Measurements from ENCODE around the gene CFTR.

- TF ChIP-seq ZNF530 (tag by site-specific recombination; IDR thresholded peaks at IDR 0.05; ENCODE audit: low read depth) (no peak), TCF7L2 (IDR thresholded peaks at IDR 0.05; ENCODE audit: borderline replicate concordance, low read depth, low read length) (no peak), CTCF (tag by site-specific recombination; IDR thresholded peaks at IDR 0.05) (no peak), ZNF639 (tag by site-specific recombination; IDR thresholded peaks at IDR 0.05) (no peak), ZNF654 (tag by site-specific recombination; IDR thresholded peaks at IDR 0.05; ENCODE audit: low read depth) (no peak), YY1 (tag by site-specific recombination; IDR thresholded peaks at IDR 0.05) (no peak), ZNF792 (tag by site-specific recombination; IDR thresholded peaks at IDR 0.05) (no peak), ZNF148 (tag by site-specific recombination; IDR thresholded peaks at IDR 0.05; ENCODE audit: borderline replicate concordance) (no peak), ZNF660 (tag by site-specific recombination; IDR thresholded peaks at IDR 0.05) (no peak), ZNF10 (tag by site-specific recombination; IDR thresholded peaks at IDR 0.05) (no peak)
Observed at GRCh38 chr7:117495308-117495707, 15.5 kb downstream of the CFTR start.
